ENCODE measurements around the gene POMP. TPM values are rescaled to one million over a fixed set of nuclear protein-coding genes. Genes with fewer than 3 reads are reported as not detected.

Gene POMP
- total RNA-seq, 1 experiment from 2014 or later: 107 TPM

- TF ChIP-seq YY1 (IDR thresholded peaks at IDR 0.05; ENCODE audit: extremely low read depth, insufficient replicate concordance, low read depth, low read length) (no peak), POLR2A (IDR thresholded peaks at IDR 0.05; ENCODE audit: borderline replicate concordance, extremely low read depth, insufficient read depth, insufficient read length) (no peak), SP1 (IDR thresholded peaks at IDR 0.05; ENCODE audit: low read depth) (no peak), ELF1 (IDR thresholded peaks at IDR 0.05; ENCODE audit: borderline replicate concordance, low read depth) (no peak), JUND (IDR thresholded peaks at IDR 0.05) (no peak), FOSL1 (IDR thresholded peaks at IDR 0.05; ENCODE audit: low read depth) (no peak), EZH2phosphoT487 (IDR thresholded peaks at IDR 0.05; ENCODE audit: borderline replicate concordance) (no peak), SIN3A (IDR thresholded peaks at IDR 0.05; ENCODE audit: low read depth) (no peak)
- TF ChIP-seq, protein P1, sequence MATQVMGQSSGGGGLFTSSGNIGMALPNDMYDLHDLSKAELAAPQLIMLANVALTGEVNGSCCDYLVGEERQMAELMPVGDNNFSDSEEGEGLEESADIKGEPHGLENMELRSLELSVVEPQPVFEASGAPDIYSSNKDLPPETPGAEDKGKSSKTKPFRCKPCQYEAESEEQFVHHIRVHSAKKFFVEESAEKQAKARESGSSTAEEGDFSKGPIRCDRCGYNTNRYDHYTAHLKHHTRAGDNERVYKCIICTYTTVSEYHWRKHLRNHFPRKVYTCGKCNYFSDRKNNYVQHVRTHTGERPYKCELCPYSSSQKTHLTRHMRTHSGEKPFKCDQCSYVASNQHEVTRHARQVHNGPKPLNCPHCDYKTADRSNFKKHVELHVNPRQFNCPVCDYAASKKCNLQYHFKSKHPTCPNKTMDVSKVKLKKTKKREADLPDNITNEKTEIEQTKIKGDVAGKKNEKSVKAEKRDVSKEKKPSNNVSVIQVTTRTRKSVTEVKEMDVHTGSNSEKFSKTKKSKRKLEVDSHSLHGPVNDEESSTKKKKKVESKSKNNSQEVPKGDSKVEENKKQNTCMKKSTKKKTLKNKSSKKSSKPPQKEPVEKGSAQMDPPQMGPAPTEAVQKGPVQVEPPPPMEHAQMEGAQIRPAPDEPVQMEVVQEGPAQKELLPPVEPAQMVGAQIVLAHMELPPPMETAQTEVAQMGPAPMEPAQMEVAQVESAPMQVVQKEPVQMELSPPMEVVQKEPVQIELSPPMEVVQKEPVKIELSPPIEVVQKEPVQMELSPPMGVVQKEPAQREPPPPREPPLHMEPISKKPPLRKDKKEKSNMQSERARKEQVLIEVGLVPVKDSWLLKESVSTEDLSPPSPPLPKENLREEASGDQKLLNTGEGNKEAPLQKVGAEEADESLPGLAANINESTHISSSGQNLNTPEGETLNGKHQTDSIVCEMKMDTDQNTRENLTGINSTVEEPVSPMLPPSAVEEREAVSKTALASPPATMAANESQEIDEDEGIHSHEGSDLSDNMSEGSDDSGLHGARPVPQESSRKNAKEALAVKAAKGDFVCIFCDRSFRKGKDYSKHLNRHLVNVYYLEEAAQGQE (IDR thresholded peaks at IDR 0.05; ENCODE audit: low read depth): no peak
Observed at GRCh38 chr13:28620011-28620830, 38.7 kb upstream of the POMP start (continued).

- ChIA-PET CTCF (no interaction called here), POLR2A (no interaction called here), RAD21 (ENCODE audit: low non-redundant PET in 1 of 2, low total read pairs in 2 of 2, uncharacterized antibody in 2 of 2, unreplicated experiment in 2 of 2) (no interaction called here)
- no peak overlapping the region for H3K4me2 ChIP-seq (ENCODE audit: low read length)
- no peaks in the 10 kb centered on the region for H3K36me3 ChIP-seq (ENCODE audit: control insufficient read depth in 1 of 2, insufficient read depth in 2 of 2, low read length in 2 of 2)
- no peak for DNase-seq (ENCODE audit: low read depth, low spot score)
- no peak overlapping the region for H2AFZ ChIP-seq (ENCODE audit: low read depth, low read length, poor library complexity, severe bottlenecking)
- no peak overlapping the region for H3K9ac ChIP-seq (ENCODE audit: low read length)
- no peaks in the 10 kb centered on the region for H3K9me3 ChIP-seq (ENCODE audit: control insufficient read depth in 1 of 2, insufficient read depth in 1 of 2, low read depth in 1 of 2, low read length in 2 of 2)
- TF ChIP-seq FOSL1 (IDR thresholded peaks at IDR 0.05; ENCODE audit: low read depth): no peak
- no peak for TF ChIP-seq ZNF274 (IDR thresholded peaks at IDR 0.05; ENCODE audit: low read depth, low read length)
- TF ChIP-seq, protein P1 (IDR thresholded peaks at IDR 0.05; ENCODE audit: low read depth): no peak
- no peak for TF ChIP-seq EZH2phosphoT487 (IDR thresholded peaks at IDR 0.05; ENCODE audit: borderline replicate concordance)
- peaks cover 0 to 9% of the 10 kb centered on the region in 2 experiments; a peak in 2 of 4 replicates for H3K4me1 ChIP-seq (ENCODE audit: control insufficient read depth in 1 of 2, insufficient read depth in 2 of 2, low read length in 2 of 2)
- H3K27ac ChIP-seq (ENCODE audit: low read depth, low read length): no peak overlapping the region
- H3K9me2 ChIP-seq (ENCODE audit: insufficient read depth): no peaks in the 10 kb centered on the region
- no peaks in the 10 kb centered on the region for H3K27me3 ChIP-seq (ENCODE audit: insufficient read depth, low read length)
- H4K20me1 ChIP-seq (ENCODE audit: insufficient read depth): no peaks in the 10 kb centered on the region
- no peak overlapping the region for H3K4me3 ChIP-seq (replicated peaks in 1 of 2; ENCODE audit: low read depth in 1 of 2, low read length in 2 of 2)
- H3K79me2 ChIP-seq (ENCODE audit: insufficient read depth, low read length): no peaks in the 10 kb centered on the region
- ATAC-seq: no peak
- no TSS peak for BruUV-seq (replicated peaks)
- intact Hi-C loops (cut with micrococcal nuclease): no loop called here
Observed at GRCh38 chr13:28621449-28621848, 37.5 kb upstream of the POMP start.

All from HCT116 (cell line).